Amniotic stem cell (primary cell): Measurements from ENCODE around the gene KRTAP10-8.
"Not testable (repeated sequence)": the region's sequence is repeated elsewhere in the genome, so short reads cannot be mapped to it uniquely, and the experiment has no call there.

Experiments
- DNase-seq: peaks from one replicate; lab custom pipeline; 2025; lab: John Stamatoyannopoulos, UW

The KRTAP10-8 gene

DNA sequence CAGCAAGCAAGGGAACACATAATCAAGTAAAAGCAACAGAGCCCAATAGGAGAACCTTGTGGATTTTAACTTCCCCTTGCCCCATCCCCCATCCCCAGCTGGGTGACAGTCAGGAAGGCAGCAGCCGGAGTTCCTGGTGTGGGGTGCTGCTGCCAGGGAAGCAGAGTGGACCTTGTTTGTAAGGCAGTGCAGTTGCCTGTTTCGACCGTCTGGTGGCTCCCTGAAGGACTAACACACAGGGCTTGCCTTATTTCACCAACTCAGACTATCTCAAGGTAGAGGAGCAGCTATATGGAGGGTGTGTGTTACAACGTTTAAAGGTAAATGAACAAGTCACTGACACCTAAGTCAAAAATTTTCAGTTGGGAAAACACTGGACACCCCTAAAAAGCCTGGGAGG, 6.6 kb downstream of the KRTAP10-8 start:
- DNase-seq, result no peak

DNA sequence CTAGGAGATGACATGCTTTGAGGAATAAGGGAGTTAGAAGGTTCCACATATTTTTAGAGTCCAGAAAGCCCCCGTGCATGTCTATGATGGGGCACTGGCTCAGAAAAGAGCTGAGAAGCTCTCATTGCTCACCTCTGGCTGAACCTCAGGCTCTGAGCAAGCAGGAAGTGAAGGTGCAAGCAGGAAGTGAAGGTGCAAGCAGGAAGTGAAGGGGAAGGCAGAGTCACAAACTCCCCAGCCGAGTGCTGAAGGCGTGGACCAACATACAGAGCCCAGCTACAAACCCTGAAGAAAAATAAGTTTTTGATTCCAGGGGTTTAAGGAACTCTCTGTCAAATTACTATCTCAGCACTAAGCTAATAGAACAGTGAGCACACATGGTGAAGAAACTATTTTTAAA, 7.0 kb downstream of the KRTAP10-8 start:
- DNase-seq, result no peak

DNA sequence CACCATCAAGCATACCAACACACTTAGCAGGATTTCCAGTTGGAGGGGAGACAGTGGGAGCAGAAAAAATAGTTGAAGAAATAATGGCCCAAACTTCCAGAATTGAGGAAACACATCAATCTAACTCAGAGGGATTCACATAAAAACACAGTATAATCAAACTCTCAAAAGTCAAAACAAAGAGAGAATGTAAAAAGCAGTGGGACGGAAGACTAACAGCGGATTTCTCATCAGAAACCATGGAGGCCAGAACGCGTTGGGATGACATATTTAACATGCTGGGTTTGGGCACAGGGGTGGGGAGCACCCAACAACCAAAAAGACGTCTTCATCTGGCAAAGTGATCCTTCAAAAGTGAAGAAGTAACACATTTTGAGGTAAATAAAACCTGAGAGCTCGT, 8.0 kb downstream of the KRTAP10-8 start:
- no peak for DNase-seq

DNA sequence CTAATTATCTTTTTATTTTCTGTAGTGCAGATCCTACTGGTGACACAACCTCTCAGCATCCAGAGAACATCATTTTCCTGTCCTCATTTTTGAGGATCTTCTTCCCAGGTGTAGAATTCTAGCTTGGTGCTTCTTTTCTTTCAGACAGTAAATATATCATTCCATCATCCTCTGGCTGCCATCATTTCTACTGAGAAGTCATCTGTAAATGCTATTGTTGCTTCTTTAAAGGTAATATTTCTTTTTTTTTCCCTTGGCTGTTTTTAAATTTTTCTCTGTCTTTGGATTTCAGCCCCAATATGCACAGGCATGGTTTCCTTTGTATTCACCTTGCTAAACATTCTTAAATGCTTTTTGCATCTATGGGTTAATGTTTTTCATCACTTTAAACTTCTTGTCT, 11.7 kb downstream of the KRTAP10-8 start:
- no peak for DNase-seq

DNA sequence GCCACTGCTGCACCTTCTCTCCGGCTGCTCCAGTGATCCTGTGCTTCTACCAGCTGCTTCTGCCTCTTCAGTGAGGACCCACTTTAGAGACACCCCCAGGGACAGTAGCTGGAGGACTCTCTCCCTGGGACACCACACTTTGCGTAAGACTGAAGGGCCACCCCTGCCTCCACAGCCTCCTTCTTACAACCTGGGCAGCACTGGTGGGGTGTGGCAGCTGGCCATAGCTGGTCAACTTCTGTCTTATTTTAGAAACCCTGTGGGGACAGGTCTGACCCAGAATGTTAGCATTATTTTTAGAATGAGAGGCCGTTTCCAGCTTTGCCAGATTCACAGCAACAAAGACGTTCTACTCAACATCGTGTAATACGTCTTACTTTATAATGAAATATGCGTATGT, 13.9 kb downstream of the KRTAP10-8 start:
- DNase-seq, result no peak

DNA sequence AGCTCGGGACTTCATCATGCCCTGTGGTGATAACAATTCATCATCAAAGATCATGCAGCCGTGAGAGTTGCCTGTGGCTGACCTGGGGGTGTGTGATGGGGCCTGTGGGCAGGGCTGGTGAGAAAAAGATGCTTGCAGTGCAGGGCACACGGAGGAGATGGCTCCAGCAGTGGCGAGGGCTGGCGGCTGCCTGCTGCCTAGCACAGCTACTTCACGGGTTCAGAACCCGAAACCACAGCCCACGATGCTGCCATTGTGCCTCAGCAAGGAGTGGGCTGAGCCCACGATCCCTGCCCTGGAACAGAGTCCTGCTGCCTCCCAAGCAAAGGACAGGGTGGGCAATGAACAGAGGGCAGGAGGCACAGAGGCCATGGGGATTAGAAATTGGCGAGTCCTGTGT, 14.4 kb downstream of the KRTAP10-8 start:
- no peak for DNase-seq

DNA sequence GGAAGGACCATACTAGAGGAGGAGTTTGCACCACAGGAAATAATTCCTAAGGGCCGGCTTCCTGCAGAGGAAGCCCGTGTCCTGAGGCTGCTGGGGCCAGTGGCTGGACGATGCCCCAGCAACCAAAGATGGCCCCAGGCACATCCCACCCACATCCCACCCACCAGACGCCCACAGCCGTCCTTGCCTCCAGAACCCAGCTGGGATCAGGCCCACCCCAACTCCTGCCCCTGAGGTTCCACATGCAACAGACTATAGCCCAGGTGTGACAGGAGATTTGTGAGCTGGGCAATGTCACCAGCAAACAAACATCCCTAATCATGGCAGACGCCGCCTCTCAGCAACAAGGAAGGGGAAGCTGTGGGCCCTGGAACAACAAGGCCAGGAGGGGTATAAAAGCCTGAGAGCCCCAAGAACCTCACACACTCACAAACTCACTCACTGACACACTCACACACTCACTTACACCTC, 14.8 kb downstream of the KRTAP10-8 start, which contains the start of gene KRTAP10-9:
Gene KRTAP10-9 (plus strand): TSS at position 421 of the 471 bp plus-strand sequence. CDS start 79 bp downstream, outside the sequence.
- DNase-seq, result no peak

DNA sequence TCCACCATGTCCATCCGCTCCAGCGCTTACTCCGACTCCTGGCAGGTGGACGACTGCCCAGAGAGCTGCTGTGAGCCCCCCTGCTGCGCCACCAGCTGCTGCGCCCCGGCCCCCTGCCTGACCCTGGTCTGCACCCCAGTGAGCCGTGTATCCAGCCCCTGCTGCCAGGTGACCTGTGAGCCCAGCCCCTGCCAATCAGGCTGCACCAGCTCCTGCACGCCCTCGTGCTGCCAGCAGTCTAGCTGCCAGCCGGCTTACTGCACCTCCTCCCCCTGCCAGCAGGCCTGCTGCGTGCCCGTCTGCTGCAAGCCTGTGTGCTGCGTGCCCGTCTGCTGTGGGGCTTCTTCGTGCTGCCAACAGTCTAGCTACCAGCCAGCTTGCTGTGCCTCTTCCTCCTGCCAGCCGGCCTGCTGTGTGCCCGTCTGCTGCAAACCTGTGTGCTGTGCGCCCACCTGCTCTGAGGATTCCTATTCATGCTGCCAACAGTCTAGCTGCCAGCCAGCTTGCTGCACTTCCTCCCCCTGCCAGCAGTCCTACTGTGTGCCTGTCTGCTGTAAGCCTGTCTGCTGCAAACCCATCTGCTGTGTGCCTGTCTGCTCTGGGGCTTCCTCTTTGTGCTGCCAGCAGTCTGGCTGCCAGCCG, 15.4 kb downstream of the KRTAP10-8 start:
- DNase-seq, result not testable (repeated sequence)

DNA sequence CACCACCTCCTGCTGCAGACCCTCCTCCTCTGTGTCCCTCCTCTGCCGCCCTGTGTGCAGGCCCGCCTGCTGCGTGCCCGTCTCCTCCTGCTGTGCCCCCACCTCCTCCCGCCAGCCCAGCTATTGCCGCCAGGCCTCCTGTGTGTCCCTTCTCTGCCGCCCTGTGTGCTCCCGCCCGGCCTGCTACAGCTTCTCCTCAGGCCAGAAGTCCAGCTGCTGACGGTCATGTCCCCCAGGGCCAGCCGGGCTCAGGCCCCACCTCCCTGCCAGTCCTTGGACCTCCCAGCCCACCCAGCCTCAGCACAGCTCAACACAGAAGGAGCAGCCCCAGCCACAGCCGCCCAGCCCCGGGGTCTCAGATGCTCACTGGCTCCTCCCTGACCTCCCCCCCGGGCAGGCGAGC, 16.0 kb downstream of the KRTAP10-8 start:
- not testable (repeated sequence) for DNase-seq

DNA sequence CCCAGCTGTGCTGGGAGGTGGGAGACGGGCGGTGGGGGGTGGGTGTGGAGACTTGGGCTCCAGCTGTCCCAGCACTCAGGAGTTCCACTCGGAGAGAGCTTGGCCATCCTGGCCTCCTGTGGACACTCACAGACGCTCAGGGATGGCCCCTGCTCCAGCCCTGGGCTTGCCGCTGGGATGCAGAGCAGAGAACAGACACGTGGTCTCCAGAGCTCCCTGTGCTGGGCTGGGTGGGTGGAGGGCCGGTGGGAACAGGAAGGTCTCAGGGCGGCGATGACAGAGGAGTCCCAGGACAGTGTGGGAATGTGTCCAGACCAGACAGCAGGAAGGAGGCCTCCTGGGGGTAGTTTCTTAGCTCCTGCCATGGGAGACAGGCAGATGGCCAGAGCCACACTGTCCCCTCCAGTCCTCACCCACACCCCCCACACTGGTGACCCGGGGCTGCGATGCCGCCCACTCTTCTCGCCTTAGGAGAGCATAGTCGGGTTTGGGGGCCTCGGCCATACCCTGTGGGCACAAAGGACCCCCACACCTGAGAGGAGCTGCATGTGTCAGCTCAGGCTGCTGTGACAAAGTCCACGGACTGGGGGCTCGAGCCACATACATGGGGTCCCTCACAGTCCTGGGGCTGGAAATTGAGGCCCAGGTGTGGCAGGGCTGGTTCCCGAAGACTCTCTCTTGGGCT, 17.0 kb downstream of the KRTAP10-8 start:
- no peak for DNase-seq

DNA sequence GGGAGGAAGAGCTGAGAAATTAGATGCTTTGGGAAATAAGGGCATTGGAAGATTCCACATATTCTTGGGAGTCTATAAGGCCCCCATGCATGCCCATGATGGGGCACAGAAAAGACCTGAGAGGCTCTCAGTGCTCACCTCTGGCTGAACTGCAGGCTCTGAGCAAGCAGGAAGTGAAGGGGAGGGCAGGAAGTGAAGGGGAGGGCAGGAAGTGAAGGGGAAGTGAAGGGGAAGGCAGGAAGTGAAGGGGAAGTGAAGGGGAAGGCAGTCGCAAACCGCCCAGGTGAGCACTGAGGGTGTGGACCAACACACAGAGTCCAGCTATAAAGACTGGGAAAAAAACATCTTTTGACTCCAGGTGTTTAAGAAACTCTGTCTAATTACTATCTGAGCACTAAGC, 18.6 kb downstream of the KRTAP10-8 start:
- DNase-seq, result no peak

DNA sequence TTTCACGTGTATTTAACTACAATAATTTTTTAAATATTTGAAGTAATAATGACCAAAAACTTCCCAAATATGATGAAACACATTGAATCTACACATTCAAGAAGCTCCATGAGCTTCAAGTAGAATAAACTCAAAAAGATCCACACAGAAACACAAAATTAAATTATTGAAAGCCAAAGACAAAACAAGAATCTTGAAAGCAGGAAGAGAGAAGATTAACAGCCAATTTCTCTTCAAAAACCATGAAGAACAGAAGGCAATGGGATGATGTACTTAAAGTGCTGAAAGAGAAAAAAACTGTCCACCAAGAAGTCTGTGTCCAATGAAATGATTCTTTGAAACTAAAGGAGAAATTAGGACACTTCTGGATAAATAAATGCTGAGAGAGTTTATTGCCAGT, 20.2 kb downstream of the KRTAP10-8 start:
- no peak for DNase-seq

DNA sequence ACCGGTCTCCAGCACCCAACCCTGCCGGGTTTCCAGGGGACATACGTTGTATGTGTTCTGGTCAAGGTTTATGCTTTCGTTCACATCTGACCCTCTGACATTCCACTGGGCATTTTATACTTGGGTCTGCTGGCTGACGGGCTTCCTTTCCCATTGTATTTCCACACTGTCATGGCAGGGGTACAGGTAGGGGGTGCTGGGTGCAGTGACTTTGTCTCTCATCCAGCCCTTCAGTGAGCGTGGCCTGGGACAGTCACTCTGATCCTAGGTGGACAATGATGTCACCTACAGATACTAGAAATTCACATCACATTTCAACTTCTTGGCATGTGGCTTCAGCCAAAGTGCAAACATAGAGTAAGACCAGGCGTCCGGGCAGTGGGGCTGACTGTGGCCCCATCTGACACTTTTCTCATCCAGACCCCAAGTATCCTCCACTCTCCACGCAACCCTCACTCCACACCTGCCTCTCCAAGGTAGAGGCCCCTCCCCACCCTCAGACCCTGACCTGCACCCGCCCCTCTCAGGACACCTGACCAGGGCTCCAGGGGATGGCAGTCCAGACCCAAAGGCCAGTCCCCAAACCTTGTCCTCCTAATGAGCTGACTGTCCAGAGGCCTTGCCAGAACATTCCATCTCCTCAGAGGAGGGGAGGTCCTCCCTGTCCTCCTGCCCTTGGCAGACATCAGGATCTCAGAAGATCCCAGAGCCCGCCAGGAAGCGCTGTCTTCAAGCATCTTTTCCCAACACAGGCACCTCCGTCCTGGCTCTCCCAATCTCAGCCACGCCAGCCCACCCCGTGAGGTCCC, 24.5 kb downstream of the KRTAP10-8 start:
- no peak for DNase-seq

DNA sequence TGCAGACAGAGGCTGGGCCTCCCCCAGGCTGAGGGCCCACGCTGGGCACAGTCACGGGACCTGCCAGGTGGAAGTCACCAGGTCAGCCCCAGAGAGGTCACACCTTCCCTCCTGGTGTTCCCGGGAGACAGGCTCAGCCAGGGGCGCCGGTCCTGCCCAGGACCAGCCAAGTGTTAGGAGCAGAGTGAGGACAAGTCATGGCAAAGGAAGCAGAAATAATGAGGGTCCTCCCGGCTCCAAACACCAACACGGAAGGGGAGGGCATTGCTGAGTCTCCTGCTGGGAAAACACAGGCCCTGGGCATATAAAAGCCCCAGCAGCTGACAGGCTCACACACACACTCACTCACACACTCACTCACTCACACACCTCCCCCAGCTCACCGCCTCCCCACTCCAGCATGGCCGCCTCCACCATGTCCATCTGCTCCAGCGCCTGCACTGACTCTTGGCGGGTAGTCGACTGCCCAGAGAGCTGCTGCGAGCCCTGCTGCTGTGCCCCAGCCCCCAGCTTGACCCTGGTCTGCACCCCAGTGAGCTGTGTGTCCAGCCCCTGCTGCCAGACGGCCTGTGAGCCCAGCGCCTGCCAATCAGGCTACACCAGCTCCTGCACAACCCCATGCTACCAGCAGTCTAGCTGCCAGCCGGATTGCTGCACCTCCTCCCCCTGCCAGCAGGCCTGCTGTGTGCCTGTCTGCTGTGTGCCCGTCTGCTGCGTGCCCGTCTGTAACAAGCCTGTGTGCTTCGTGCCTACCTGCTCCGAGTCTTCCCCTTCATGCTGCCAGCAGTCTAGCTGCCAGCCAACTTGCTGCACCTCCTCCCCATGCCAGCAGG, 25.4 kb downstream of the KRTAP10-8 start, which contains the start of gene KRTAP10-10:
Gene KRTAP10-10 (plus strand): TSS at position 339 of the 833 bp plus-strand sequence. CDS start 62 bp downstream, at position 401.
- DNase-seq, result no peak

DNA sequence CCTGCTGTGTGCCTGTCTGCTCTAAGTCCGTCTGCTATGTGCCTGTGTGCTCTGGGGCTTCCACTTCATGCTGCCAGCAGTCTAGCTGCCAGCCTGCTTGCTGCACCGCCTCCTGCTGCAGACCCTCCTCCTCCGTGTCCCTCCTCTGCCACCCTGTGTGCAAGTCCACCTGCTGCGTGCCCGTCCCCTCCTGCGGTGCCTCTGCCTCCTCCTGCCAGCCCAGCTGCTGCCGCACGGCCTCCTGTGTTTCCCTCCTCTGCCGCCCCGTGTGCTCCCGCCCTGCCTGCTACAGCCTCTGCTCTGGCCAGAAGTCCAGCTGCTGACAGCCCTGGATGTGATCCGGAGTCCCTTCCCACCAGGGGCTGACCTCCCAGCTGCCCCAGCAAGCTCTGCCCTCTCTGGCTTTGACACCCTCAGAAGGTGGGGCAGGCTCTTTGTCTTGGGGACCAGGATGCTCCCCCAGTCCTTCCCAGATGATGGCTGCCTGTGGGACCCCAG, 26.0 kb downstream of the KRTAP10-8 start:
- not testable (repeated sequence) for DNase-seq

DNA sequence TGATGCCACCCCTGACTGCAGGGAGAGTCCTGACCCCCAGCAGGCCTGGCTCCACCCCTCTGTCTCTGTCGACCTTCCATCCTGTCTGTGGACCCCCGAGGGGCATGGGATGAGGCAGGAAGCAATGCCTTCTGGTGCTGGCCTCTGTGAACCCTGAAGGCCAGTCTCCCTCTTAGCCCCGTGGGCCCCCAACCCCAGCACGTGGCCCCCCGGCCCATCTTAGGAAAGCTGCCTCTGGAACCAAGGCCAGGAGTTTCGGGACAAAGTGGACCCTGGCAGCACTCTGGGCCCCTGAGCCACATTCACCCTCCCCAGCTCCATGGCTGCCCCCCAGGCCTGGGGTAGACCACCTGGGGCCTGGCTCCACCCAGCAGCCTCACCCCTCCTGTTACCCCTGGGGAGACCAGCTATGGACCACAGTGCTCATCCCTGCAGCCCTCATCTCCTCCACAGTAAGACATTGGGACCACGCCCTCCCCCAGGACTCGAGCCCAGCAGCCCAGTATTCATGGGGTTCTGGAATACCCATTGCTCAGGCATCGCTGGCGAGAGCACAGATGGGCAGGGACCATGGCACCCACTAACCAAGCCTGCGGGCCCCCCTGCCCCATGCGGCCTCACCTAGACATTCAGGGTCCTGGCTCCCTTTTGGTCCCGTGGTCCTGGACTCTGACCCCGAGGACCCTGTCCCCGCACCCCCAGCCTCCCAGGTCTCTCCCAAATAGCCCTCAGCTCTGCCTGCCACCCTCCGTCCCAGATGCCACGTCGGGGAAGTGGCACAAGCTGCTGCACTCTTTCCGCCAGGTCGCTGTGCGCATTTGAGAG, 26.8 kb downstream of the KRTAP10-8 start:
- not testable (repeated sequence) for DNase-seq

DNA sequence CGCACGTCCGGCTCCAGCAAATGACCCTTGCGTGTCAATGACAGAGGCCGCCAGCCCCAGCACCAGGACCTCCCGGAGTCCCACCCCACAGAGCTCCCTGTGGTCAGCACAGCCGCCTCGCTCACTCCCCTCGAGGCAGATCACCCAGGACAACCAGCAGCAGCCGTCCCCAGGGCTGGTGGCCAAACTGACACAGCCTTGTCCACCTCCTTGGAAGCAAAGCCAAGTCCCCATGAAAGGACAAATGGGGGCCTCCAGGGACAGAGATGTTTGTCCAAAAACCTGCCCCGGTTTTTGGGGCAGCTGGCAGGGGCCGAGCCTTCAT, 27.4 kb downstream of the KRTAP10-8 start:
- no peak for DNase-seq

DNA sequence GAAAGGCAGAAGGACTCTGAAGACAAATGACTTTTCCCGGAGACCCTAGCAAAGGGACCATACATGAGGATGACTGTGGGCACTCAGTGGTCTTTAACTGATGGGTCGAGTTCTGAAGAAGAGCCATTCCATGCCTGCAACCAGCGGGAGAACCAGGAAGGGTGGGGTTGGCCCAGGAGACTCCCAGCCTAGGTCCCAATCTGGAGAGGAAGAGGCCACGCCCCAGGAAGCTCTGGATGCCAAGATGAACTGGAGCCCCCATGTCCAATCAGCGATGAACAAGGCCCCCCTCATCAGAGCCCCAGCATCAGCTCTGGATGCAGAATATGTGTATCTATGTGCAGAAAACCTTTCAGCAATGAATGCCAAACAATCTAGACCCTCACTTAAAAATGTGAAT, 28.9 kb downstream of the KRTAP10-8 start:
- no peak for DNase-seq

DNA sequence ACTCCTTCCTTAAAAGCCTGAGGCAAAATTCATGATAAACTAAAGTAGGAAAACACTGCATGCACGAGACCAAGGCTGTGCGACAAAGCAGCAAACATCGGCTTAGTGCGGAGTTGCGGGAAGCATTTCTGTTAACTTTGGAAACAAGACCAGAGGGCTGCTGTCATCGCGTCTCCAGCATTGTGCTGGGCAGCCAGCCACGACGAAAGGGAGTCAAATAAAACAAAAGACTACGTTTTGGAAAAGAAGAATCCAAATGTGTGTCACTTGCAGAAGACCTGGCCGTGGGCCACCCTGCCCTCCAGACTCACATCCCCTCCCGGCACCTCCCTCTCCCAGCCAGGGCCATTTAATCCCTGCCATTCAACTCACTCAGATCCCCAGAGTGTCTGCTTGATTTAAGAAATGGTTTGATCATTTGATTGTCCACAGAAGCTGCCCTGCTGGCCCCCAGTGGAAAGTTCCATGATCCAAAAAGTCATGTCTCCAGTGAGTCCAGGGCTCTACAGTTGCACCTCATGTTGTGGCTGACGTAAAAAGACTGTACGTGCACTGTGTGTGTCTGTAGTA, 31.9 kb downstream of the KRTAP10-8 start:
- no peak for DNase-seq

DNA sequence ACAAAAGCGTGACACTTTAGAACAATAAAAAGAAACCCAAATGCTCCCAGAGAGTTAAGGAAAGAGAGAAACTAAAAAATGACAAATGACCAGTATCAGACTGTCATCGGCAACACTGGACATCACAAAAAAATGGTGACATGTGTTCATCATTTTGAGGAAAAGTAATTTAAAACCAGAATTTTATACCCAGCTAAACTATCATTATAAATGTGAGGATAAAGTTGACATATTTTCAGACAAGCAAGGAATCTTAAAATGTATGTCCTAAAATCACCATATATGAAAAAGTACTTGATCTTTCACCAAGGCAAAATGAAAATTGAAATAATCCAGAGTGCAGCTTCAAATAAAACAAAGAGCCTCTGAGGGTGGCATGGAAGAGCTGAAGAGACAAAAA, 33.0 kb downstream of the KRTAP10-8 start:
- DNase-seq, result no peak
